Hepatocyte (in vitro differentiated cells): Measurements from ENCODE around the gene RFTN2.

Source experiments
- CTCF ChIP-seq: fragments of 200-600 bp; sonication (generic); IDR thresholded peaks from 2 replicates; pipeline ENCODE4 v1.5.1; 2016; ENCODE audit warnings: antibody characterized with exemption, mild to moderate bottlenecking; ENCODE audit not compliant: poor library complexity
- EZH2 ChIP-seq: fragments of 200-600 bp; sonication (generic); IDR thresholded peaks from 2 replicates; pipeline ENCODE4 v1.6.1; 2016; ENCODE audit warnings: antibody characterized with exemption, mild to moderate bottlenecking, borderline replicate concordance
- EZH2phosphoT487 ChIP-seq: fragments of 200-600 bp; sonication (generic); IDR thresholded peaks from one replicate; pipeline ENCODE4 v1.6.1; 2018; ENCODE audit warnings: antibody characterized with exemption, mild to moderate bottlenecking, low read depth, moderate library complexity; ENCODE audit not compliant: unreplicated experiment, severe bottlenecking

- TF ChIP-seq CTCF: no peak
- no peak for TF ChIP-seq EZH2phosphoT487
- no peak for TF ChIP-seq EZH2
Observed at GRCh38 chr2:197713271-197713670, 37.9 kb upstream of the RFTN2 start.
